HepG2 (cell line): Measurements from ENCODE around the gene TSPYL1.
"Not testable (repeated sequence)": the region's sequence is repeated elsewhere in the genome, so short reads cannot be mapped to it uniquely, and the experiment has no call there.

Experiments
- BORCS8-MEF2B ChIP-seq: sonication (generic); formaldehyde crosslinking; IDR thresholded peaks from 2 replicates; pipeline ENCODE4 v1.8.0; 2022; ENCODE audit warnings: mild to moderate bottlenecking, missing genetic modification reagents
- POLR2A ChIP-seq, 2 experiments: IDR thresholded peaks; 2 replicates each; pipeline ENCODE4 v1.6.1; 2011; ENCODE audit warnings: low read depth in 2 of 2, low read length in 2 of 2, mild to moderate bottlenecking in 1 of 2, moderate library complexity in 1 of 2; ENCODE audit not compliant: insufficient read depth in 1 of 2
- U2AF1 ChIP-seq: fragments of 200-400 bp; formaldehyde crosslinking; optimal IDR thresholded peaks from 2 replicates; pipeline ENCODE3; 2017; ENCODE audit warnings: mild to moderate bottlenecking, low read depth, low read length
- ZNF607 ChIP-seq: sonication (generic); formaldehyde crosslinking; IDR thresholded peaks from 2 replicates; pipeline ENCODE4 v1.5.1; 2020; ENCODE audit warnings: missing genetic modification reagents, mild to moderate bottlenecking, borderline replicate concordance
- TF ChIP-seq, protein P1 (sequence below): sonication (generic); formaldehyde crosslinking; IDR thresholded peaks from 2 replicates; pipeline ENCODE4 v1.4.0; 2020; ENCODE audit warnings: missing genetic modification reagents
- TF ChIP-seq, protein P2 (sequence below): sonication (generic); formaldehyde crosslinking; IDR thresholded peaks from 2 replicates; pipeline ENCODE4 v1.5.0; 2020; ENCODE audit warnings: mild to moderate bottlenecking, missing genetic modification reagents, moderate library complexity

DNA sequence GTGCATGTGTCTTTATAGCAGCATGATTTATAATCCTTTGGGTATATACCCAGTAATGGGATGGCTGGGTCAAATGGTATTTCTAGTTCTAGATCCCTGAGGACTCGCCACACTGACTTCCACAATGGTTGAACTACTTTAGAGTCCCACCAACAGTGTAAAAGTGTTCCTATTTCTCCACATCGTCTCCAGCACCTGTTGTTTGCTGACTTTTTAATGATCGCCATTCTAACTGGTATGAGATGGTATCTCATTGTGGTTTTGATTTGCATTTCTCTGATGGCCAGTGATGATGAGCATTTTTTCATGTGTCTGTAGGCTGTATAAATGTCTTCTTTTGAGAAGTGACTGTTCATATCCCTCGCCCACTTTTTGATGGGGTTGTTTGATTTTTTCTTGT, 5.3 kb upstream of the TSPYL1 start:
- TF ChIP-seq, protein P1, sequence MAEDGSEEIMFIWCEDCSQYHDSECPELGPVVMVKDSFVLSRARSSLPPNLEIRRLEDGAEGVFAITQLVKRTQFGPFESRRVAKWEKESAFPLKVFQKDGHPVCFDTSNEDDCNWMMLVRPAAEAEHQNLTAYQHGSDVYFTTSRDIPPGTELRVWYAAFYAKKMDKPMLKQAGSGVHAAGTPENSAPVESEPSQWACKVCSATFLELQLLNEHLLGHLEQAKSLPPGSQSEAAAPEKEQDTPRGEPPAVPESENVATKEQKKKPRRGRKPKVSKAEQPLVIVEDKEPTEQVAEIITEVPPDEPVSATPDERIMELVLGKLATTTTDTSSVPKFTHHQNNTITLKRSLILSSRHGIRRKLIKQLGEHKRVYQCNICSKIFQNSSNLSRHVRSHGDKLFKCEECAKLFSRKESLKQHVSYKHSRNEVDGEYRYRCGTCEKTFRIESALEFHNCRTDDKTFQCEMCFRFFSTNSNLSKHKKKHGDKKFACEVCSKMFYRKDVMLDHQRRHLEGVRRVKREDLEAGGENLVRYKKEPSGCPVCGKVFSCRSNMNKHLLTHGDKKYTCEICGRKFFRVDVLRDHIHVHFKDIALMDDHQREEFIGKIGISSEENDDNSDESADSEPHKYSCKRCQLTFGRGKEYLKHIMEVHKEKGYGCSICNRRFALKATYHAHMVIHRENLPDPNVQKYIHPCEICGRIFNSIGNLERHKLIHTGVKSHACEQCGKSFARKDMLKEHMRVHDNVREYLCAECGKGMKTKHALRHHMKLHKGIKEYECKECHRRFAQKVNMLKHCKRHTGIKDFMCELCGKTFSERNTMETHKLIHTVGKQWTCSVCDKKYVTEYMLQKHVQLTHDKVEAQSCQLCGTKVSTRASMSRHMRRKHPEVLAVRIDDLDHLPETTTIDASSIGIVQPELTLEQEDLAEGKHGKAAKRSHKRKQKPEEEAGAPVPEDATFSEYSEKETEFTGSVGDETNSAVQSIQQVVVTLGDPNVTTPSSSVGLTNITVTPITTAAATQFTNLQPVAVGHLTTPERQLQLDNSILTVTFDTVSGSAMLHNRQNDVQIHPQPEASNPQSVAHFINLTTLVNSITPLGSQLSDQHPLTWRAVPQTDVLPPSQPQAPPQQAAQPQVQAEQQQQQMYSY = not testable (repeated sequence)
- TF ChIP-seq U2AF1; ZNF607 (CRISPR knock-in tag); POLR2A (IDR thresholded peaks at IDR 0.05; ENCODE audit: insufficient read depth in 1 of 2, low read depth in 2 of 2, low read length in 2 of 2); BORCS8-MEF2B (CRISPR knock-in tag): not testable (repeated sequence)
- TF ChIP-seq, protein P2, sequence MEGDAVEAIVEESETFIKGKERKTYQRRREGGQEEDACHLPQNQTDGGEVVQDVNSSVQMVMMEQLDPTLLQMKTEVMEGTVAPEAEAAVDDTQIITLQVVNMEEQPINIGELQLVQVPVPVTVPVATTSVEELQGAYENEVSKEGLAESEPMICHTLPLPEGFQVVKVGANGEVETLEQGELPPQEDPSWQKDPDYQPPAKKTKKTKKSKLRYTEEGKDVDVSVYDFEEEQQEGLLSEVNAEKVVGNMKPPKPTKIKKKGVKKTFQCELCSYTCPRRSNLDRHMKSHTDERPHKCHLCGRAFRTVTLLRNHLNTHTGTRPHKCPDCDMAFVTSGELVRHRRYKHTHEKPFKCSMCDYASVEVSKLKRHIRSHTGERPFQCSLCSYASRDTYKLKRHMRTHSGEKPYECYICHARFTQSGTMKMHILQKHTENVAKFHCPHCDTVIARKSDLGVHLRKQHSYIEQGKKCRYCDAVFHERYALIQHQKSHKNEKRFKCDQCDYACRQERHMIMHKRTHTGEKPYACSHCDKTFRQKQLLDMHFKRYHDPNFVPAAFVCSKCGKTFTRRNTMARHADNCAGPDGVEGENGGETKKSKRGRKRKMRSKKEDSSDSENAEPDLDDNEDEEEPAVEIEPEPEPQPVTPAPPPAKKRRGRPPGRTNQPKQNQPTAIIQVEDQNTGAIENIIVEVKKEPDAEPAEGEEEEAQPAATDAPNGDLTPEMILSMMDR = not testable (repeated sequence)
